Activated naive CD4-positive, alpha-beta T cell (primary cell): ENCODE measurements around the gene DNAJB8.

Source experiments
- DNase-seq, 4 experiments: peaks; one replicate each; lab custom pipeline; 2025; lab: John Stamatoyannopoulos, UW

Gene DNAJB8

GRCh38 chr3:128466840-128467541 is at the start of gene DNAJB8:
Gene DNAJB8, minus strand, starts transcription at chr3:128466890. Its CDS starts 3,645 bp downstream, at chr3:128463245.
- DNase-seq = no peak

- DNase-seq = no peak
These were observed 49.3 kb upstream of the DNAJB8 start for GRCh38 chr3:128515967-128516366.

- DNase-seq = no peak
These were observed 42.2 kb upstream of the DNAJB8 start for GRCh38 chr3:128508852-128509251.

- no peak for DNase-seq
These were observed 40.1 kb upstream of the DNAJB8 start for GRCh38 chr3:128506754-128507153.

GRCh38 chr3:128505771-128506170 is 39.1 kb upstream of the DNAJB8 start:
- no peak for DNase-seq

- no peak for DNase-seq
These were observed 38.5 kb upstream of the DNAJB8 start for GRCh38 chr3:128504963-128505730.

- DNase-seq = no peak
These were observed 37.8 kb upstream of the DNAJB8 start for GRCh38 chr3:128504533-128504915.

GRCh38 chr3:128503751-128504532 is 37.3 kb upstream of the DNAJB8 start:
- DNase-seq = no peak

- DNase-seq = no peak
These were observed 36.5 kb upstream of the DNAJB8 start for GRCh38 chr3:128503164-128503651.

- DNase-seq = no peak
These were observed 36.0 kb upstream of the DNAJB8 start for GRCh38 chr3:128502712-128503111.

GRCh38 chr3:128501431-128501830 is 34.7 kb upstream of the DNAJB8 start:
- no peak for DNase-seq

GRCh38 chr3:128500556-128500955 is 33.9 kb upstream of the DNAJB8 start:
- DNase-seq = no peak

- DNase-seq = no peak
These were observed 33.1 kb upstream of the DNAJB8 start for GRCh38 chr3:128499724-128500275.

GRCh38 chr3:128498901-128499530 is 32.3 kb upstream of the DNAJB8 start:
- no peak for DNase-seq

- no peak for DNase-seq
These were observed 31.5 kb upstream of the DNAJB8 start for GRCh38 chr3:128498127-128498626.

- DNase-seq = peak; percentile 36 to 74 (median 61)
These were observed 30.8 kb upstream of the DNAJB8 start for GRCh38 chr3:128497305-128498126.

GRCh38 chr3:128496602-128497304 is 30.1 kb upstream of the DNAJB8 start:
- no peak for DNase-seq

- no peak for DNase-seq
These were observed 29.4 kb upstream of the DNAJB8 start for GRCh38 chr3:128496019-128496601.

- no peak for DNase-seq
These were observed 28.8 kb upstream of the DNAJB8 start for GRCh38 chr3:128495435-128495970.

- DNase-seq = no peak
These were observed 27.6 kb upstream of the DNAJB8 start for GRCh38 chr3:128494367-128494650.
